Chondrocyte (in vitro differentiated cells): Measurements from ENCODE around the gene ATXN3L. TPM values are rescaled to one million over a fixed set of nuclear protein-coding genes. Genes with fewer than 3 reads are reported as not detected.

ENCODE experiments used
- DNase-seq: peaks from one replicate; pipeline ENCODE4 v3.0.0; 2021; ENCODE audit warnings: mixed read lengths, low spot score
- H3K27ac Mint-ChIP-seq: one replicate; pipeline ENCODE4 v1.8.0; 2021; ENCODE audit warnings: mild to moderate bottlenecking, moderate library complexity, mixed read lengths; ENCODE audit not compliant: unreplicated experiment
- H3K27me3 Mint-ChIP-seq: 2 replicates; pipeline ENCODE4 v1.8.0; 2021; ENCODE audit warnings: low read depth, mixed read lengths
- H3K36me3 Mint-ChIP-seq: 2 replicates; pipeline ENCODE4 v1.8.0; 2021; ENCODE audit warnings: low read depth, mixed read lengths
- H3K4me1 Mint-ChIP-seq: 2 replicates; pipeline ENCODE4 v1.8.0; 2021; ENCODE audit warnings: low read depth, mild to moderate bottlenecking, mixed read lengths
- H3K4me3 Mint-ChIP-seq: one replicate; pipeline ENCODE4 v1.8.0; 2021; ENCODE audit warnings: mild to moderate bottlenecking, moderate library complexity, mixed read lengths; ENCODE audit not compliant: unreplicated experiment
- H3K9me3 Mint-ChIP-seq: 2 replicates; pipeline ENCODE4 v1.8.0; 2021; ENCODE audit warnings: low read depth, mixed read lengths
- total RNA-seq: library from RNA; stranded (reverse); gene quantifications from 3 replicates; pipeline ENCODE4 v1.2.1, GENCODE V29; 2021
- TF ChIP-seq, protein P1 (sequence below): fragments of 200-600 bp; sonication (generic); IDR thresholded peaks from 2 replicates; pipeline ENCODE4 v1.5.0; 2021; ENCODE audit warnings: antibody characterized with exemption, mild to moderate bottlenecking, moderate library complexity

Gene ATXN3L
- total RNA-seq, 1 donor from 2014 or later: not detected

DNA sequence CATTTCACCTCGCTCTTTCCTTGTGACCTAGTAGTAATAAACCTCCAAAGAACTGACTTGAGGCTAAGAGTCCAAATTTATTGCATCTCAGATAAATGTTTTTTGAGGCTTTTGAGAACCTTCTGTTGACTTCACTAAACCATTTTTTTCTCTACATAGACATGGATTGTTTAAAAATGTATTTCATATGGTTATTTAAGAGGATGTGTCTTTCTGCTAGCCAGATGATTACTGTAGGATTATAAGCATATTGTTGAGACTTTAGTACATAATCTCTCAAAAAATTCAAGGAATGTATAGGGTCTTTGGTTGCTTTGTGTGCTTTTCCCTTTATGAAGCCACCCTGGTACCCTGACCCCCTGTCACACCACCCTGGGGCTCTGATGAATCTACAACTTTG is 44.8 kb downstream of the ATXN3L start:
- H3K27me3 Mint-ChIP-seq: no peaks in the 10 kb centered on the region
- H3K4me1 Mint-ChIP-seq: peaks cover 37% of the 10 kb centered on the region
- no peak overlapping the region for H3K27ac Mint-ChIP-seq
- no peaks in the 10 kb centered on the region for H3K9me3 Mint-ChIP-seq
- H3K4me3 Mint-ChIP-seq: no peak overlapping the region
- TF ChIP-seq, protein P1, sequence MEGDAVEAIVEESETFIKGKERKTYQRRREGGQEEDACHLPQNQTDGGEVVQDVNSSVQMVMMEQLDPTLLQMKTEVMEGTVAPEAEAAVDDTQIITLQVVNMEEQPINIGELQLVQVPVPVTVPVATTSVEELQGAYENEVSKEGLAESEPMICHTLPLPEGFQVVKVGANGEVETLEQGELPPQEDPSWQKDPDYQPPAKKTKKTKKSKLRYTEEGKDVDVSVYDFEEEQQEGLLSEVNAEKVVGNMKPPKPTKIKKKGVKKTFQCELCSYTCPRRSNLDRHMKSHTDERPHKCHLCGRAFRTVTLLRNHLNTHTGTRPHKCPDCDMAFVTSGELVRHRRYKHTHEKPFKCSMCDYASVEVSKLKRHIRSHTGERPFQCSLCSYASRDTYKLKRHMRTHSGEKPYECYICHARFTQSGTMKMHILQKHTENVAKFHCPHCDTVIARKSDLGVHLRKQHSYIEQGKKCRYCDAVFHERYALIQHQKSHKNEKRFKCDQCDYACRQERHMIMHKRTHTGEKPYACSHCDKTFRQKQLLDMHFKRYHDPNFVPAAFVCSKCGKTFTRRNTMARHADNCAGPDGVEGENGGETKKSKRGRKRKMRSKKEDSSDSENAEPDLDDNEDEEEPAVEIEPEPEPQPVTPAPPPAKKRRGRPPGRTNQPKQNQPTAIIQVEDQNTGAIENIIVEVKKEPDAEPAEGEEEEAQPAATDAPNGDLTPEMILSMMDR: no peak
- H3K36me3 Mint-ChIP-seq: no peaks in the 10 kb centered on the region
- DNase-seq: no peak

DNA sequence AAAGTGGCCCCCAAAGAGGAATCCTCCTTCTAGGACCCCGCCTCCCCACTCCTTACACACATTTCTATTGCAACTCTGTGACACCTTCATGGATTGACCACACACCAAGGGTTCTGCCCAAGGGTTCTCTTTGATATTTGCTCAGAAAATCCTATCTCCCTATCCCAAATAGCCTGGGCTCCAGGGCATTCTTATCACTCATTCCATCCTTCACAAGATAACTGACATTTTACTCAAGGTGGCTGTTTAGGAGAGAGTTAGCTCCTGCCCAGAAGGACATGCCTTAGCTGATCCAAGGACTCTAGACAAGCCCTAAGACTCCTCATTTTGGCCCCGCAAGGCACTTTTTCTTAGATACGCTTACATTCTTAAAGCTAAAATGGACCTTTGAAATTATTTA is 47.4 kb downstream of the ATXN3L start:
- Mint-ChIP-seq H3K9me3 (no peaks in the 10 kb centered on the region), H3K27me3 (no peaks in the 10 kb centered on the region)
- TF ChIP-seq, protein P1: no peak

DNA sequence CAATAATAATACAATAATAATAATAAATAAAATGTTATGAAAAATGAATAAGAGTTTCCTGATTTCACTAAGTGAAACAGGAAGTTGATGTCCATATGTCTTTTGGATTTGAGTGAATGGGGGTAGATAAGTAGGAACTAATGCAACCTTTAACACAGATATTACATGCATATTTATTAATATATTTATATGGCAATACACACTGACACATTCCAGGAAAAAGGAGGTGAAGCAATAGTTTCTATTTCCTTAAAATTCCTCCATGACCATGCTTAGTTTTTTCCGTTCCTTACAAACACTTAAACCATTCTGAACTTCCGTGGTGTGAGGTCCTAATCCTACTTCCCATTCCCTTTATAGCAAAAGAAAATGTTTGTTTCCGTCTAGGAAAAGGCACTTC is 48.3 kb downstream of the ATXN3L start:
- Mint-ChIP-seq H3K27me3 (no peaks in the 10 kb centered on the region), H3K4me3 (no peak overlapping the region), H3K9me3 (no peaks in the 10 kb centered on the region), H3K4me1 (peaks cover 7% of the 10 kb centered on the region), H3K27ac (no peak overlapping the region), H3K36me3 (no peaks in the 10 kb centered on the region)
- TF ChIP-seq, protein P1: no peak
- no peak for DNase-seq

More for the DNA sequence above, 47.4 kb downstream of the ATXN3L start:
- peaks cover 16% of the 10 kb centered on the region for H3K4me1 Mint-ChIP-seq
- H3K4me3 Mint-ChIP-seq: no peak overlapping the region
- H3K36me3 Mint-ChIP-seq: no peaks in the 10 kb centered on the region
- DNase-seq: no peak
- H3K27ac Mint-ChIP-seq: no peak overlapping the region

DNA sequence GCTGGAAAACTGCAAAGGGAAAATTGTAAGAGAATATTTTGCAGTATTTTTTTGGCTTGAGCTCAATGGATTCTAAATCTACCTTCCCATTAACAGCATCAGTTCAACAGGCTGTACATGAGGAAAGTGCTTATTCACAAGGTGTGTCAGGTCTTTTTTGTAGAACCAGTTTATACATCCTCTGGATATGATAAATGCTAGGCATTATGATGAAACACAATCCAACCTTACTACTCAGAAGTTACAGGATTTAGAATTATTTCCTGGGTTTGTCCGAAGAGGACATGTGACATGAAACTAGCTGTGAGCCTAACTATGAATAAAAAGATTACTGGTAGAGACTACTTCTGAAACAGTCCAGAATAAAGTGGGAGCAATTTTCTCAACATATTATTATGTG is 49.5 kb downstream of the ATXN3L start:
- no peak overlapping the region for H3K4me3 Mint-ChIP-seq
- H3K27me3 Mint-ChIP-seq: no peaks in the 10 kb centered on the region
- TF ChIP-seq, protein P1: no peak
- peaks cover 3% of the 10 kb centered on the region for H3K4me1 Mint-ChIP-seq
- no peaks in the 10 kb centered on the region for H3K9me3 Mint-ChIP-seq
- H3K36me3 Mint-ChIP-seq: no peaks in the 10 kb centered on the region
- H3K27ac Mint-ChIP-seq: no peak overlapping the region
- no peak for DNase-seq

DNA sequence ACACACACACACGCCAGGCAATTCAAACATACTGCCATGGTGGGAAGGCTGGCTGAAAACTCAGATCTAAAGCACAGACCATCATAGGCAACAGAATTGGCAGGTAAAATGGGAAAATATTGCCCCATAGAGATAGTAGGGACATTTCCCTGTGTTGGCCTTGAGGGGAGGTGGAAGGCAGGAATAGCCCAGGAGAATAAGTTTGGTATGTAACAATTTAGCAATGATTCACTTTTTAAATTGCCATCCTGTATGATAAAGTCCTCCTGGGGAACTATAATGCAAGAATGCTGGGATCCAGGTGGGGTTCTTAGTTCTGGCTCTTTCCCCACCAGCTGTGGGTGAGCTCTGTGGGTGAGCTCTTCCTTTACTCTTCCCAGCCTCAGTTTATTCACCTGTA is 51.0 kb downstream of the ATXN3L start:
- Mint-ChIP-seq H3K27ac (no peak overlapping the region), H3K4me3 (no peak overlapping the region), H3K36me3 (no peaks in the 10 kb centered on the region), H3K27me3 (no peaks in the 10 kb centered on the region), H3K9me3 (no peaks in the 10 kb centered on the region), H3K4me1 (no peaks in the 10 kb centered on the region)
- no peak for DNase-seq
- TF ChIP-seq, protein P1: no peak

Other genes with a start within 250 kb of the ATXN3L start
- 0.18 to 0.22 TPM in 2 of 3 replicates, not detected in the other for gene EGFL6, start 249.5 kb upstream of the ATXN3L start, total RNA-seq